B cell (primary cell): ENCODE results near the gene RNU11. TPM values are rescaled to one million over a fixed set of nuclear protein-coding genes. Genes with fewer than 3 reads are reported as not detected.

Experiments
- ATAC-seq: fragments of 200-7000 bp; cut with Tn5 transposase; one replicate; pipeline ENCODE4 v1.10.0; 2021; ENCODE audit warnings: low read depth, mild to moderate bottlenecking, moderate number of reproducible peaks, moderate library complexity
- CTCF ChIA-PET: fragments of 350-600 bp; sonication (Branson Sonifier 250); formaldehyde crosslinking; loops from one replicate; lab custom pipeline; 2021; ENCODE audit warnings: antibody characterized with exemption, inconsistent platforms; lab: Charles Lee
- POLR2A ChIA-PET: fragments of 350-600 bp; sonication (Branson Sonifier 250); formaldehyde crosslinking; loops from one replicate; lab custom pipeline; 2021; ENCODE audit warnings: antibody characterized with exemption; lab: Charles Lee
- DNase-seq: peaks from one replicate; pipeline ENCODE4 v3.0.0; 2013
- H2AFZ ChIP-seq: 2 replicates; pipeline ENCODE4 v1.6.1; 2012; ENCODE audit warnings: mild to moderate bottlenecking, low read depth, low read length; ENCODE audit not compliant: insufficient read depth, poor library complexity, severe bottlenecking
- H3K27ac ChIP-seq, 2 donors: 1 replicate in 1 of 2; 2 replicates in 1 of 2; pipeline ENCODE4 v1.5.1; 2012 to 2013; ENCODE audit warnings: low read length in 2 of 2, mild to moderate bottlenecking in 2 of 2, moderate library complexity in 1 of 2
- H3K27me3 ChIP-seq, 4 experiments: fragments of 200-600 bp in 1 of 4; sonication (generic) in 1 of 4; replicated peaks in 1 of 4; 1 replicate in 2 of 4; 2 replicates in 2 of 4; pipeline versions ENCODE4 v1.6.1 to v1.7.0; 2013 to 2016; ENCODE audit warnings: low read length in 3 of 4, mild to moderate bottlenecking in 2 of 4, mixed read lengths in 1 of 4, moderate library complexity in 1 of 4; ENCODE audit not compliant: insufficient read depth in 4 of 4, control insufficient read depth in 3 of 4; ENCODE audit errors: control extremely low read depth in 1 of 4
- H3K36me3 ChIP-seq, 2 experiments: replicated peaks in 1 of 2; 1 replicate in 1 of 2; 2 replicates in 1 of 2; pipeline versions ENCODE4 v1.6.1 to v1.7.1; 2013; ENCODE audit warnings: low read length in 1 of 2; ENCODE audit not compliant: insufficient read depth in 2 of 2, control insufficient read depth in 1 of 2; ENCODE audit errors: control extremely low read depth in 1 of 2, extremely low read depth in 1 of 2
- H3K4me1 ChIP-seq, 2 donors: fragments of 200-600 bp in 1 of 2; sonication (generic) in 1 of 2; 1 replicate in 1 of 2; 2 replicates in 1 of 2; pipeline versions ENCODE4 v1.5.1 to v1.6.1; 2013 to 2017; ENCODE audit warnings: low read length in 2 of 2; ENCODE audit not compliant: control insufficient read depth in 2 of 2, insufficient read depth in 2 of 2
- H3K4me2 ChIP-seq: replicated peaks from 2 replicates; pipeline ENCODE3; 2012; ENCODE audit warnings: mild to moderate bottlenecking, low read depth, low read length; ENCODE audit not compliant: poor library complexity, severe bottlenecking
- H3K4me3 ChIP-seq, 5 experiments: fragments of 200-600 bp in 1 of 5; sonication (generic) in 1 of 5; 1 replicate in 3 of 5; 2 replicates in 2 of 5; pipeline versions ENCODE4 v1.5.1 to v1.7.0; 2011 to 2016; ENCODE audit warnings: low read length in 4 of 5, mild to moderate bottlenecking in 4 of 5, low read depth in 2 of 5, control low read depth in 1 of 5, moderate library complexity in 1 of 5; ENCODE audit not compliant: insufficient read depth in 1 of 5; ENCODE audit errors: control extremely low read depth in 1 of 5, extremely low read depth in 1 of 5
- H3K79me2 ChIP-seq: fragments of 200-600 bp; sonication (generic); one replicate; pipeline ENCODE4 v1.6.0; 2016; ENCODE audit warnings: low read length; ENCODE audit not compliant: control insufficient read depth, insufficient read depth
- H3K9ac ChIP-seq: fragments of 200-600 bp; sonication (generic); 2 replicates; pipeline ENCODE4 v1.6.1; 2017; ENCODE audit warnings: mild to moderate bottlenecking, low read length, moderate library complexity
- H3K9me3 ChIP-seq, 3 donors: one replicate each; pipeline versions ENCODE4 v1.6.1 to v1.7.1; 2013; ENCODE audit warnings: low read length in 2 of 3; ENCODE audit not compliant: control insufficient read depth in 2 of 3, insufficient read depth in 1 of 3; ENCODE audit errors: control extremely low read depth in 1 of 3
- H4K20me1 ChIP-seq: 2 replicates; pipeline ENCODE4 v1.6.0; 2012; ENCODE audit warnings: mild to moderate bottlenecking, low read length; ENCODE audit not compliant: insufficient read depth, control insufficient read depth, poor library complexity, severe bottlenecking
- H3K27ac Mint-ChIP-seq: one replicate; pipeline ENCODE4 v1.8.0; 2021; ENCODE audit warnings: mixed read lengths
- H3K27me3 Mint-ChIP-seq: one replicate; pipeline ENCODE4 v1.8.0; 2021; ENCODE audit warnings: mixed read lengths
- H3K4me1 Mint-ChIP-seq: one replicate; pipeline ENCODE4 v1.8.0; 2021; ENCODE audit warnings: mixed read lengths
- H3K4me3 Mint-ChIP-seq: one replicate; pipeline ENCODE4 v1.8.0; 2021; ENCODE audit warnings: mixed read lengths
- H3K9me3 Mint-ChIP-seq: one replicate; pipeline ENCODE4 v1.8.0; 2022; ENCODE audit warnings: mixed read lengths; ENCODE audit not compliant: insufficient read depth
- CTCF ChIP-seq: fragments of 200-600 bp; IDR thresholded peaks from one replicate; pipeline ENCODE4 v1.8.0; 2022; ENCODE audit warnings: antibody characterized with exemption, mild to moderate bottlenecking
- EZH2 ChIP-seq: IDR thresholded peaks from 2 replicates; pipeline ENCODE4 v1.6.1; 2012; ENCODE audit warnings: borderline replicate concordance, low read depth, mild to moderate bottlenecking, moderate library complexity, low read length; ENCODE audit not compliant: insufficient read depth, poor library complexity, severe bottlenecking
- WGBS: methylation state at CpG from one replicate; pipeline ENCODE4 v1.1.5; 2013; ENCODE audit warnings: missing lambda C conversion rate; ENCODE audit not compliant: insufficient coverage; 5-methylcytosine and 5-hydroxymethylcytosine counted together
- intact Hi-C: fragments of 100-400 bp; cut with micrococcal nuclease; formaldehyde crosslinking; loops from one replicate; pipeline ENCODE4 v1.10.0; 2022
- polyA plus RNA-seq: library from polyadenylated mRNA; depleted of rRNA; stranded (reverse); fragments of >200 nt; gene quantifications from 2 replicates; pipeline ENCODE4 v1.2.3, GENCODE V29; 2012
- total RNA-seq, 2 donors: library from RNA; stranded (reverse); fragments of 120-200 nt in 1 of 2; gene quantifications; 1 replicate in 1 of 2; 2 replicates in 1 of 2; pipeline versions ENCODE4 v1.2.3 to v1.2.4, GENCODE V29; 2013 to 2022

The RNU11 gene
- total and polyA plus RNA-seq, 2 donors (not counting 1 experiment from before 2014, with no cell fraction given): not detected

DNA sequence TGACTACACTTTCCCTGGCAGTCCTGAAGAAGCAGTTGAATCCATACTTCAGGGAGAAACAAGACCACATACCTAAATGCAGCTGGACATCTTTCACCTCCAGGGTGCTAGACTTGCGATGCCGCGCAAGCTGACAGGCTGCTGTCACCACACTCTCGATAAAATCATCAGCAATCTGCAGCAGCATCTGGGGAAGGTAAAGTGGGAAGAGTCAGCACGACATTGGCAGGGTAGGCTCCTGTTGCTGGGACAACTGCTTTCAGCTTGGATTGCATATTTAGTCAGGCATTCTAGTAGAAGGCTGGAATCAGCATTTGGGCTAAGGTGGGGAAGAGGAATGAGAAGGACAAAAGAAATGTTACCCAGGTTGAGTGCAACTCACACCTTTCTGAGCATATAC lies 35.2 kb upstream of the RNU11 start:
- Histone ChIP-seq H3K4me1 (no peaks in the 10 kb centered on the region), H3K27me3 (no peaks in the 10 kb centered on the region), H2AFZ (no peak overlapping the region), H3K4me3 (no peak overlapping the region), H3K36me3 (peaks cover 12 to 54% of the 10 kb centered on the region in 2 experiments), H4K20me1 (no peaks in the 10 kb centered on the region), H3K9me3 (no peaks in the 10 kb centered on the region), H3K27ac (no peak overlapping the region), H3K4me2 (no peak overlapping the region), H3K9ac (no peak overlapping the region), H3K79me2 (no peaks in the 10 kb centered on the region)
- WGBS: 90% methylated on average over 2 of the region's 5 CpGs
- CTCF ChIA-PET: no interaction called here
- no peak for TF ChIP-seq EZH2
- TF ChIP-seq CTCF: no peak
- no peaks in the 10 kb centered on the region for H3K4me1 Mint-ChIP-seq
- H3K27me3 Mint-ChIP-seq: no peaks in the 10 kb centered on the region
- POLR2A ChIA-PET: no interaction called here
- H3K27ac Mint-ChIP-seq: no peak overlapping the region
- DNase-seq (no peak), ATAC-seq (no peak)
- no peak overlapping the region for H3K4me3 Mint-ChIP-seq
- intact Hi-C loops: no loop called here
- no peaks in the 10 kb centered on the region for H3K9me3 Mint-ChIP-seq

GRCh38 chr1:28631713-28632112 lies 16.7 kb upstream of the RNU11 start:
- ChIA-PET POLR2A (interaction anchor here (0.5 kb wide), 1 partner anchor 17 kb away, joined by 3 read pairs; the partner anchor contains the start of gene RNU11), CTCF (interaction anchor here (0.9 to 1.3 kb wide), 2 partner anchors 250 to 410 kb away, joined by 3 read pairs; no protein-coding TSS in a partner anchor)
- intact Hi-C loops: no loop called here
- H3K36me3 ChIP-seq: no peaks in the 10 kb centered on the region
- no peak overlapping the region for H2AFZ ChIP-seq
- Mint-ChIP-seq H3K4me1 (peaks cover 3% of the 10 kb centered on the region), H3K9me3 (no peaks in the 10 kb centered on the region), H3K4me3 (no peak overlapping the region), H3K27ac (no peak overlapping the region), H3K27me3 (no peaks in the 10 kb centered on the region)
- H3K27ac ChIP-seq: no peak overlapping the region
- H3K4me2 ChIP-seq: no peak overlapping the region
- DNase-seq (no peak), ATAC-seq (no peak)
- H3K4me1 ChIP-seq: no peaks in the 10 kb centered on the region
- WGBS: no CpG with 5 or more reads among the region's 1 CpG
- H3K4me3 ChIP-seq: no peak overlapping the region
- H4K20me1 ChIP-seq: no peaks in the 10 kb centered on the region
- no peak for TF ChIP-seq CTCF
- TF ChIP-seq EZH2: no peak
- no peak overlapping the region for H3K9ac ChIP-seq
- H3K9me3 ChIP-seq: no peaks in the 10 kb centered on the region
- H3K79me2 ChIP-seq: peaks cover 29% of the 10 kb centered on the region
- H3K27me3 ChIP-seq: no peaks in the 10 kb centered on the region
